Transverse colon (tissue), 3 donors: ENCODE results near the gene VANGL1.

Experiments
- POLR2A ChIP-seq: fragments of 450-650 bp; IDR thresholded peaks from one replicate; pipeline ENCODE4 v1.6.1; 2016; ENCODE audit warnings: antibody characterized with exemption, mild to moderate bottlenecking, moderate library complexity
- TF ChIP-seq, protein P1 (sequence below), 5 experiments: fragments of 200-600 bp in 3 of 5; fragments of 450-650 bp in 2 of 5; sonication (generic) in 3 of 5; IDR thresholded peaks; 1 replicate in 2 of 5; 2 replicates in 3 of 5; pipeline ENCODE4 v1.5.1; 2016 to 2017; ENCODE audit warnings: antibody characterized with exemption in 5 of 5, inconsistent platforms in 3 of 5, mild to moderate bottlenecking in 2 of 5, moderate library complexity in 1 of 5

DNA sequence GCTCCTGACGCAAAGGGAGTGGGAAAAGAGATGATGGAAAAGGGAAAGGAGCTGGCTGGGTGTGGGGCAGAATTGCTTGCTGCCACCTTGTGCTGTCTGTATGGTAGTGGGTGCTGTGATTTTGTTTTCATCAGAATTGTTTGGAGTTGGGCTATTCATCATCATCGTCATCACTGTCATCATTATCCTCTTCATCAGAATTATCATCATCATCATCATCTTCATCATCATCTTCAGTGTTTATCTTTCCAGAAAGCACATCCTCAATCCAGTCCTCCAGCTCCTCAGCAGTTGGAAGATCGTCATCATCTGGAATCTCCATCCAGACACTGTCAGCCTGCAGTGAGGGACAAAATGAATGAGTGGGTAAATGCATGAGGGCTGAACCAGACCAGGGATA lies 59.3 kb downstream of the VANGL1 start:
- TF ChIP-seq, protein P1, sequence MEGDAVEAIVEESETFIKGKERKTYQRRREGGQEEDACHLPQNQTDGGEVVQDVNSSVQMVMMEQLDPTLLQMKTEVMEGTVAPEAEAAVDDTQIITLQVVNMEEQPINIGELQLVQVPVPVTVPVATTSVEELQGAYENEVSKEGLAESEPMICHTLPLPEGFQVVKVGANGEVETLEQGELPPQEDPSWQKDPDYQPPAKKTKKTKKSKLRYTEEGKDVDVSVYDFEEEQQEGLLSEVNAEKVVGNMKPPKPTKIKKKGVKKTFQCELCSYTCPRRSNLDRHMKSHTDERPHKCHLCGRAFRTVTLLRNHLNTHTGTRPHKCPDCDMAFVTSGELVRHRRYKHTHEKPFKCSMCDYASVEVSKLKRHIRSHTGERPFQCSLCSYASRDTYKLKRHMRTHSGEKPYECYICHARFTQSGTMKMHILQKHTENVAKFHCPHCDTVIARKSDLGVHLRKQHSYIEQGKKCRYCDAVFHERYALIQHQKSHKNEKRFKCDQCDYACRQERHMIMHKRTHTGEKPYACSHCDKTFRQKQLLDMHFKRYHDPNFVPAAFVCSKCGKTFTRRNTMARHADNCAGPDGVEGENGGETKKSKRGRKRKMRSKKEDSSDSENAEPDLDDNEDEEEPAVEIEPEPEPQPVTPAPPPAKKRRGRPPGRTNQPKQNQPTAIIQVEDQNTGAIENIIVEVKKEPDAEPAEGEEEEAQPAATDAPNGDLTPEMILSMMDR (IDR thresholded peaks at IDR 0.05) = no peak
- no peak for TF ChIP-seq POLR2A
